GM12878 (cell line): ENCODE results near the gene GIT1. TPM values are rescaled to one million over a fixed set of nuclear protein-coding genes. Genes with fewer than 3 reads are reported as not detected.

Source experiments
- BACH1 ChIP-seq: fragments of 450-650 bp; IDR thresholded peaks from 2 replicates; pipeline ENCODE4 v1.6.1; 2017; ENCODE audit warnings: mild to moderate bottlenecking, borderline replicate concordance
- BHLHE40 ChIP-seq, 2 experiments: fragments of 450-650 bp in 1 of 2; IDR thresholded peaks; 2 replicates each; pipeline ENCODE4 v1.6.1; 2011 to 2017; ENCODE audit warnings: low read depth in 2 of 2, borderline replicate concordance in 1 of 2, improper control_type of control experiment in 1 of 2, low read length in 1 of 2, mild to moderate bottlenecking in 1 of 2
- CREB1 ChIP-seq: IDR thresholded peaks from 2 replicates; pipeline ENCODE4 v1.6.1; 2012; ENCODE audit warnings: low read depth, mild to moderate bottlenecking, inconsistent platforms
- NFYB ChIP-seq: IDR thresholded peaks from 2 replicates; pipeline ENCODE4 v1.6.1; 2011; ENCODE audit warnings: low read depth, mild to moderate bottlenecking, low read length, improper control_type of control experiment, moderate library complexity; ENCODE audit not compliant: insufficient read depth
- NR2C1 ChIP-seq: fragments of 450-650 bp; IDR thresholded peaks from 2 replicates; pipeline ENCODE4 v1.6.1; 2017; ENCODE audit warnings: antibody characterized with exemption, mild to moderate bottlenecking, moderate library complexity
- SRF ChIP-seq, 2 experiments: IDR thresholded peaks; 2 replicates each; pipeline ENCODE4 v1.6.1; 2011; ENCODE audit warnings: low read depth in 2 of 2, low read length in 2 of 2, mild to moderate bottlenecking in 1 of 2, moderate library complexity in 1 of 2
- polyA plus RNA-seq, 11 experiments: library from polyadenylated mRNA; depleted of rRNA in 4 of 11; unstranded in 6 of 11; stranded (reverse) in 5 of 11; fragments of >200 nt; fragmentation: Nextera tagmentation in 4 of 11; fragmentation: Illumina TruSeq in 1 of 11; extraction: Ambion mirVana in 4 of 11; extraction: Trizol in 1 of 11; gene quantifications; 1 replicate in 1 of 11; 2 replicates in 10 of 11; pipeline versions ENCODE4 v1.2.1 to v1.2.3, GENCODE V29; 2011 to 2016; ENCODE audit warnings: inconsistent platforms in 2 of 11, missing spikeins in 2 of 11, low read depth in 1 of 11
- total RNA-seq, 4 experiments: library from RNA; depleted of rRNA in 3 of 4; stranded (reverse); fragments of >200 nt in 3 of 4; fragmentation: Illumina TruSeq in 1 of 4; extraction: Trizol in 1 of 4; gene quantifications; 2 replicates each; pipeline versions ENCODE4 v1.2.1 to v1.2.3, GENCODE V29; 2013 to 2021
- TF ChIP-seq, protein P1 (sequence below): fragments of 450-650 bp; IDR thresholded peaks from 2 replicates; pipeline ENCODE4 v1.6.1; 2017; ENCODE audit warnings: antibody characterized with exemption, mild to moderate bottlenecking, moderate library complexity

The GIT1 gene
- total and polyA plus RNA-seq, 10 of the 15 experiments (the other 5 are each of a cell fraction or from before 2014, with no cell fraction given) = 0.24 to 45.3 (median 20.9) TPM

DNA sequence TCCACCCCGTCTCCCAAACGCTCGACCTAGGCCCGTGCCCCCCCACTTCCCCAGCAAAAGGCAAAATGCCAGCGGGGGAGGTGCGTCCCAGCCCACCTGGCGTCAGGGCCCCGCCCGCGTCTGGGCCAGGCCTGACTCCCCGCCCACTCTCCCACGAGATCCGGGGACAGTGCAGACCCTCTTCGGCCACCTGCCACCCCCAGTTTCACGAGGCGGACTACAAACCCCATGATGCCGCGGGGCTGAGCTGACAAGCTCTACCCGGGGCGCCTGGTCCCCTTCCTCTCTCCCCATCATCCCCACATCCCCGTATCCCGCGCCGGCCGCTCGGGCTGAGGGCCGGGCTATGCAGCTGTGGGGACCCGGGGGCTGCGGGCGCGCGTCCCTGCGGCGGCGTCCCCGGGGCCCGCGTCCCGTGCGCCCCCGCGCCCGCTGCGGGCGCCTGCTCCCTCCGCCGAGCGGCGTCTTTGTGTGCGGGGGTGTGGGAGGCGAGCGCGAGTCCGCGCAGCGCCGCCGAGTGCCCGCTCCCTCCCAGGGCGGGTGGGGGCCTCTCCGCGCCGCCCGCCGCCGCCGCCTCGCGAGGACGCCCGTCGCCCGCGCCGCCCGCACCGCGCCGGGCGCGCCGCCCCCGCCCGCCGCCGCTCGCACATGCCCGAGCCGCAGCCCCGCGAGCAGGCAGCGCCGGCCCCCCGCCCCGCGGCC is 3.6 kb upstream of the GIT1 start, which contains the start of gene ANKRD13B (continued):
- TF ChIP-seq BACH1 (0 out of 2 replicates have a peak, but pooled peaks have one; percentile 37), BHLHE40 (IDR thresholded peaks at IDR 0.05; ENCODE audit: borderline replicate concordance in 1 of 2, low read depth in 2 of 2, low read length in 1 of 2) (peak in 1 of 2 experiments; percentile 71; a peak in 2 of 4 replicates), CREB1 (0 out of 2 replicates have a peak, but pooled peaks have one; percentile 47), SRF (IDR thresholded peaks at IDR 0.05; ENCODE audit: low read depth in 2 of 2, low read length in 2 of 2) (no peak), NFYB (no peak), NR2C1 (peak; percentile 68)
- TF ChIP-seq, protein P1, sequence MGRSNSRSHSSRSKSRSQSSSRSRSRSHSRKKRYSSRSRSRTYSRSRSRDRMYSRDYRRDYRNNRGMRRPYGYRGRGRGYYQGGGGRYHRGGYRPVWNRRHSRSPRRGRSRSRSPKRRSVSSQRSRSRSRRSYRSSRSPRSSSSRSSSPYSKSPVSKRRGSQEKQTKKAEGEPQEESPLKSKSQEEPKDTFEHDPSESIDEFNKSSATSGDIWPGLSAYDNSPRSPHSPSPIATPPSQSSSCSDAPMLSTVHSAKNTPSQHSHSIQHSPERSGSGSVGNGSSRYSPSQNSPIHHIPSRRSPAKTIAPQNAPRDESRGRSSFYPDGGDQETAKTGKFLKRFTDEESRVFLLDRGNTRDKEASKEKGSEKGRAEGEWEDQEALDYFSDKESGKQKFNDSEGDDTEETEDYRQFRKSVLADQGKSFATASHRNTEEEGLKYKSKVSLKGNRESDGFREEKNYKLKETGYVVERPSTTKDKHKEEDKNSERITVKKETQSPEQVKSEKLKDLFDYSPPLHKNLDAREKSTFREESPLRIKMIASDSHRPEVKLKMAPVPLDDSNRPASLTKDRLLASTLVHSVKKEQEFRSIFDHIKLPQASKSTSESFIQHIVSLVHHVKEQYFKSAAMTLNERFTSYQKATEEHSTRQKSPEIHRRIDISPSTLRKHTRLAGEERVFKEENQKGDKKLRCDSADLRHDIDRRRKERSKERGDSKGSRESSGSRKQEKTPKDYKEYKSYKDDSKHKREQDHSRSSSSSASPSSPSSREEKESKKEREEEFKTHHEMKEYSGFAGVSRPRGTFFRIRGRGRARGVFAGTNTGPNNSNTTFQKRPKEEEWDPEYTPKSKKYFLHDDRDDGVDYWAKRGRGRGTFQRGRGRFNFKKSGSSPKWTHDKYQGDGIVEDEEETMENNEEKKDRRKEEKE = no peak
